Lower lobe of right lung (tissue), 2 donors: Measurements from ENCODE around the gene GPR107. TPM values are rescaled to one million over a fixed set of nuclear protein-coding genes. Genes with fewer than 3 reads are reported as not detected.

Source experiments
- ATAC-seq, 2 donors: fragments of 200-7000 bp; cut with Tn5 transposase; one replicate each; pipeline ENCODE4 v1.9.1; 2020 to 2022; ENCODE audit warnings: mild to moderate bottlenecking in 2 of 2, moderate library complexity in 2 of 2
- DNase-seq: peaks from one replicate; pipeline ENCODE4 v3.0.0-alpha.2; 2020
- H3K27ac ChIP-seq: fragments of 200-600 bp; one replicate; pipeline ENCODE4 v1.8.0; 2022
- H3K27me3 ChIP-seq: fragments of 200-600 bp; one replicate; pipeline ENCODE4 v1.8.0; 2022; ENCODE audit warnings: low read depth
- H3K36me3 ChIP-seq: fragments of 200-600 bp; one replicate; pipeline ENCODE4 v1.8.0; 2022; ENCODE audit warnings: mild to moderate bottlenecking
- H3K4me1 ChIP-seq: fragments of 200-600 bp; one replicate; pipeline ENCODE4 v1.8.0; 2022
- H3K4me3 ChIP-seq: fragments of 200-600 bp; one replicate; pipeline ENCODE4 v1.8.0; 2022; ENCODE audit warnings: mild to moderate bottlenecking
- H3K9me3 ChIP-seq: fragments of 200-600 bp; one replicate; pipeline ENCODE4 v1.8.0; 2022
- CTCF ChIP-seq: fragments of 200-600 bp; IDR thresholded peaks from one replicate; pipeline ENCODE4 v1.8.0; 2022; ENCODE audit warnings: antibody characterized with exemption, mild to moderate bottlenecking
- intact Hi-C: fragments of 100-400 bp; cut with DNase I; formaldehyde crosslinking; loops from one replicate; pipeline ENCODE4 v1.11.0; 2022
- total RNA-seq: library from RNA; stranded (reverse); fragmentation: NEBNext Ultra II Directional; extraction: Animal tissue kit (Norgen Biotek cat#: 25700); gene quantifications from one replicate; pipeline ENCODE4 v1.2.1, GENCODE V29; 2021
- donor health status: DM: no; HTN: yes; CAD: no; lungs with severe emphysema.

The GPR107 gene
- total RNA-seq, 1 donor from 2014 or later = 43.0 TPM

- Histone ChIP-seq H3K27ac (no peak overlapping the region), H3K27me3 (no peaks in the 10 kb centered on the region), H3K36me3 (no peaks in the 10 kb centered on the region), H3K4me3 (no peak overlapping the region), H3K4me1 (no peaks in the 10 kb centered on the region), H3K9me3 (no peaks in the 10 kb centered on the region)
- TF ChIP-seq CTCF = no peak
- intact Hi-C loops = no loop called here
- DNase-seq (no peak), ATAC-seq (no peak)
Observed at GRCh38 chr9:130159915-130160670, 106.4 kb downstream of the GPR107 start.

DNA sequence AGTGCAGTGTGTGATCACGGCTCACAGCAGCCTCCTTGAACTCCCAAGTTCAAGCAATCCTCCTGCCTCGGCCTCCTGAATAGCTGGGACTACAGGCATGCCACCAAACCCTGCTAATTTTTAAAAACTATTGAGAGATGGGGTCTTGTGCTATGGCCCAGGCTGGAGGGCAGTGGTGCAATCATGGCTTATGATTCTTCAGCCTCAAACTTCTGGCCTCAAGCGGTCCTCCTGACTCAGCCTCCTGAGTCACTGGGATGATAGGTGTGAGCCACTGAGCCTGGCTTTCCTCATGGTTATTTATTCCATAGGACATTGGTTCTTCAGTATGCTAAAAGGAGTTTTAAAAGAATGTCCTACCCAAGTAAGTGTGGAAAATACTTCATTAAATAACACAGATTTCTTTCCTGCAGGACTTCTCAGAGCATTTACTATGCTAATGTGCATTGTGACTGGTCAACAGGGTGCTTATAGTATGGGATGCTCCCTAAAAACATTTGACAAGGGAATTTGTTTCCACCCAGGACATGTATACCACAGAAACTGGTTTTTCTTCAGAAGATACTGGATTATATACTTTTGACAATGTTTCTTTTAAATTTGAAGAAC is 107.3 kb downstream of the GPR107 start:
- Histone ChIP-seq H3K27ac (no peak overlapping the region), H3K4me1 (no peaks in the 10 kb centered on the region), H3K9me3 (no peaks in the 10 kb centered on the region), H3K27me3 (no peaks in the 10 kb centered on the region), H3K36me3 (no peaks in the 10 kb centered on the region), H3K4me3 (no peak overlapping the region)
- intact Hi-C loops = no loop called here
- TF ChIP-seq CTCF = no peak
- DNase-seq = no peak
- ATAC-seq = no peak

- Histone ChIP-seq H3K27ac (no peak overlapping the region), H3K36me3 (no peaks in the 10 kb centered on the region), H3K27me3 (no peaks in the 10 kb centered on the region), H3K4me1 (no peaks in the 10 kb centered on the region), H3K9me3 (no peaks in the 10 kb centered on the region), H3K4me3 (no peak overlapping the region)
- TF ChIP-seq CTCF = no peak
- DNase-seq (no peak), ATAC-seq (no peak)
- intact Hi-C loops = no loop called here
Observed at GRCh38 chr9:130165579-130165978, 111.9 kb downstream of the GPR107 start.

- no peak overlapping the region for H3K4me3 ChIP-seq
- no peaks in the 10 kb centered on the region for H3K4me1 ChIP-seq
- H3K36me3 ChIP-seq = no peaks in the 10 kb centered on the region
- H3K27me3 ChIP-seq = no peaks in the 10 kb centered on the region
- no peaks in the 10 kb centered on the region for H3K9me3 ChIP-seq
- no peak for DNase-seq
- ATAC-seq = no peak
- no peak for TF ChIP-seq CTCF
- no peak overlapping the region for H3K27ac ChIP-seq
- intact Hi-C loops = no loop called here
Observed at GRCh38 chr9:130166399-130166798, 112.7 kb downstream of the GPR107 start.

GRCh38 chr9:130167927-130168326 is 114.2 kb downstream of the GPR107 start:
- H3K36me3 ChIP-seq = no peaks in the 10 kb centered on the region
- no peak overlapping the region for H3K4me3 ChIP-seq
- no peaks in the 10 kb centered on the region for H3K9me3 ChIP-seq
- intact Hi-C loops = no loop called here
- ATAC-seq (no peak), DNase-seq (no peak)
- H3K27ac ChIP-seq = no peak overlapping the region
- H3K27me3 ChIP-seq = peaks cover 2% of the 10 kb centered on the region
- no peak for TF ChIP-seq CTCF
- H3K4me1 ChIP-seq = peaks cover 1% of the 10 kb centered on the region
